Sigmoid colon (tissue), 4 donors: ENCODE results near the gene FAM98C.

ENCODE experiments used
- EP300 ChIP-seq, 4 donors: sonication (generic); formaldehyde crosslinking; IDR thresholded peaks; one replicate each; pipeline ENCODE4 v1.6.1; 2017; ENCODE audit warnings: antibody characterized with exemption in 4 of 4
- TF ChIP-seq, protein P1 (sequence below), 4 experiments: fragments of 450-650 bp in 3 of 4; fragments of 200-600 bp in 1 of 4; IDR thresholded peaks; one replicate each; pipeline ENCODE4 v1.5.1; 2016 to 2019; ENCODE audit warnings: antibody characterized with exemption in 4 of 4, mild to moderate bottlenecking in 3 of 4, moderate library complexity in 2 of 4

GRCh38 chr19:38370299-38370698 is 32.6 kb upstream of the FAM98C start:
- TF ChIP-seq, protein P1, sequence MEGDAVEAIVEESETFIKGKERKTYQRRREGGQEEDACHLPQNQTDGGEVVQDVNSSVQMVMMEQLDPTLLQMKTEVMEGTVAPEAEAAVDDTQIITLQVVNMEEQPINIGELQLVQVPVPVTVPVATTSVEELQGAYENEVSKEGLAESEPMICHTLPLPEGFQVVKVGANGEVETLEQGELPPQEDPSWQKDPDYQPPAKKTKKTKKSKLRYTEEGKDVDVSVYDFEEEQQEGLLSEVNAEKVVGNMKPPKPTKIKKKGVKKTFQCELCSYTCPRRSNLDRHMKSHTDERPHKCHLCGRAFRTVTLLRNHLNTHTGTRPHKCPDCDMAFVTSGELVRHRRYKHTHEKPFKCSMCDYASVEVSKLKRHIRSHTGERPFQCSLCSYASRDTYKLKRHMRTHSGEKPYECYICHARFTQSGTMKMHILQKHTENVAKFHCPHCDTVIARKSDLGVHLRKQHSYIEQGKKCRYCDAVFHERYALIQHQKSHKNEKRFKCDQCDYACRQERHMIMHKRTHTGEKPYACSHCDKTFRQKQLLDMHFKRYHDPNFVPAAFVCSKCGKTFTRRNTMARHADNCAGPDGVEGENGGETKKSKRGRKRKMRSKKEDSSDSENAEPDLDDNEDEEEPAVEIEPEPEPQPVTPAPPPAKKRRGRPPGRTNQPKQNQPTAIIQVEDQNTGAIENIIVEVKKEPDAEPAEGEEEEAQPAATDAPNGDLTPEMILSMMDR (IDR thresholded peaks at IDR 0.05) = no peak
- TF ChIP-seq EP300 (IDR thresholded peaks at IDR 0.05) = no peak
